IMR-90 (cell line): Measurements from ENCODE around the gene HEY2. TPM values are rescaled to one million over a fixed set of nuclear protein-coding genes. Genes with fewer than 3 reads are reported as not detected.

ENCODE experiments used
- ATAC-seq: fragments of 200-7000 bp; cut with Tn5 transposase; 2 replicates; pipeline ENCODE4 v1.9.1; 2020; ENCODE audit warnings: low read depth, mild to moderate bottlenecking, moderate library complexity
- BruUV-seq: library from RNA; stranded (reverse); fragments of 400-500 nt; replicated peaks from 2 replicates; lab custom pipeline; 2021; lab: Mats Ljungman, UMichigan
- CTCF ChIA-PET: fragments of 300-600 bp; formaldehyde crosslinking; extraction: SDS; loops from one replicate; lab custom pipeline; 2021; ENCODE audit warnings: antibody characterized with exemption; lab: Yijun Ruan, JAX
- POLR2A ChIA-PET: fragments of 300-600 bp; sonication (Branson Sonifier 250); formaldehyde crosslinking; loops from one replicate; lab custom pipeline; 2022; ENCODE audit warnings: antibody characterized with exemption; ENCODE audit not compliant: unreplicated experiment; lab: Charles Lee
- DNase-seq: peaks from one replicate; pipeline ENCODE4 v3.0.0; 2013
- H2AFZ ChIP-seq: replicated peaks from 2 replicates; pipeline ENCODE3; 2013; ENCODE audit warnings: low read length, mild to moderate bottlenecking; ENCODE audit not compliant: poor library complexity
- H2AK5ac ChIP-seq: 2 replicates; pipeline ENCODE4 v1.6.1; 2013; ENCODE audit warnings: low read depth, low read length, inconsistent platforms
- H2AK9ac ChIP-seq: replicated peaks from 2 replicates; pipeline ENCODE3; 2013; ENCODE audit warnings: mild to moderate bottlenecking, low read depth, low read length, moderate library complexity; ENCODE audit not compliant: poor library complexity
- H2BK120ac ChIP-seq: 2 replicates; pipeline ENCODE4 v1.6.1; 2013; ENCODE audit warnings: low read depth, low read length, inconsistent platforms
- H2BK15ac ChIP-seq: 3 replicates; pipeline ENCODE4 v1.6.1; 2013; ENCODE audit warnings: low read depth, low read length, inconsistent platforms
- H2BK20ac ChIP-seq: 2 replicates; pipeline ENCODE4 v1.6.1; 2013; ENCODE audit warnings: low read depth, mild to moderate bottlenecking, inconsistent platforms, low read length, moderate library complexity
- H2BK5ac ChIP-seq: 2 replicates; pipeline ENCODE4 v1.6.1; 2013; ENCODE audit warnings: mild to moderate bottlenecking, low read depth, low read length, inconsistent platforms; ENCODE audit not compliant: poor library complexity, severe bottlenecking
- H3K14ac ChIP-seq: replicated peaks from 2 replicates; pipeline ENCODE4 v1.6.1; 2013; ENCODE audit warnings: low read depth, low read length, inconsistent platforms
- H3K18ac ChIP-seq: 2 replicates; pipeline ENCODE4 v1.6.1; 2013; ENCODE audit warnings: low read depth, low read length, control low read depth
- H3K23ac ChIP-seq: 2 replicates; pipeline ENCODE4 v1.6.1; 2013; ENCODE audit warnings: low read depth, low read length, inconsistent platforms
- H3K27ac ChIP-seq: 2 replicates; pipeline ENCODE4 v1.5.1; 2013; ENCODE audit warnings: mild to moderate bottlenecking, control low read depth, low read length; ENCODE audit not compliant: insufficient read depth
- H3K27me3 ChIP-seq: 2 replicates; pipeline ENCODE4 v1.6.1; 2013; ENCODE audit warnings: low read length; ENCODE audit not compliant: control insufficient read depth, insufficient read depth
- H3K36me3 ChIP-seq: 2 replicates; pipeline ENCODE4 v1.6.1; 2013; ENCODE audit warnings: low read length, mixed read lengths; ENCODE audit not compliant: control insufficient read depth, insufficient read depth
- H3K4ac ChIP-seq: 2 replicates; pipeline ENCODE4 v1.6.1; 2013; ENCODE audit warnings: low read depth, low read length, inconsistent platforms
- H3K4me1 ChIP-seq: 2 replicates; pipeline ENCODE4 v1.6.1; 2013; ENCODE audit warnings: low read length, mixed read lengths; ENCODE audit not compliant: control insufficient read depth, insufficient read depth
- H3K4me2 ChIP-seq: 2 replicates; pipeline ENCODE4 v1.6.1; 2013; ENCODE audit warnings: low read depth, mild to moderate bottlenecking, control low read depth, low read length, moderate library complexity
- H3K4me3 ChIP-seq: 2 replicates; pipeline ENCODE4 v1.5.1; 2013; ENCODE audit warnings: low read depth, mild to moderate bottlenecking, control low read depth, low read length, moderate library complexity; ENCODE audit not compliant: insufficient read depth
- H3K56ac ChIP-seq: 2 replicates; pipeline ENCODE4 v1.6.1; 2013; ENCODE audit warnings: low read length, inconsistent platforms; ENCODE audit not compliant: insufficient read depth; ENCODE audit errors: extremely low read depth
- H3K79me1 ChIP-seq, 2 experiments: 2 replicates each; pipeline ENCODE4 v1.6.1; 2013; ENCODE audit warnings: low read length in 2 of 2, inconsistent platforms in 1 of 2, low read depth in 1 of 2
- H3K9ac ChIP-seq: 2 replicates; pipeline ENCODE4 v1.6.1; 2013; ENCODE audit warnings: low read depth, low read length, control low read depth
- H3K9me1 ChIP-seq: 2 replicates; pipeline ENCODE4 v1.6.1; 2013; ENCODE audit warnings: low read length, inconsistent platforms; ENCODE audit not compliant: insufficient read depth
- H3K9me3 ChIP-seq: 2 replicates; pipeline ENCODE4 v1.6.1; 2013; ENCODE audit warnings: low read length; ENCODE audit not compliant: control insufficient read depth, insufficient read depth
- H4K20me1 ChIP-seq: 2 replicates; pipeline ENCODE4 v1.6.1; 2013; ENCODE audit warnings: low read length, inconsistent platforms; ENCODE audit not compliant: insufficient read depth
- H4K5ac ChIP-seq: 2 replicates; pipeline ENCODE4 v1.6.1; 2013; ENCODE audit warnings: mild to moderate bottlenecking, low read depth, low read length, control low read depth
- H4K8ac ChIP-seq, 2 experiments: 2 replicates each; pipeline ENCODE4 v1.6.1; 2013; ENCODE audit warnings: low read depth in 2 of 2, low read length in 2 of 2, control low read depth in 1 of 2, inconsistent platforms in 1 of 2
- H4K91ac ChIP-seq: 2 replicates; pipeline ENCODE4 v1.6.1; 2013; ENCODE audit warnings: low read depth, low read length, inconsistent platforms; ENCODE audit not compliant: insufficient read depth
- BHLHE40 ChIP-seq: fragments of 150-350 bp; IDR thresholded peaks from 2 replicates; pipeline ENCODE4 v1.6.1; 2016; ENCODE audit warnings: mild to moderate bottlenecking, low read depth, low read length
- CEBPB ChIP-seq: IDR thresholded peaks from 2 replicates; pipeline ENCODE4 v1.6.1; 2012; ENCODE audit warnings: low read depth, low read length, improper control_type of control experiment
- CHD1 ChIP-seq: IDR thresholded peaks from 2 replicates; pipeline ENCODE4 v1.6.1; 2012; ENCODE audit warnings: low read depth, low read length, improper control_type of control experiment
- CTCF ChIP-seq: conservative IDR thresholded peaks from 2 replicates; pipeline ENCODE4 v1.5.1; 2012; ENCODE audit warnings: mild to moderate bottlenecking, low read depth, low read length, improper control_type of control experiment
- FOS ChIP-seq: fragments of 150-350 bp; IDR thresholded peaks from 2 replicates; pipeline ENCODE4 v1.6.1; 2016; ENCODE audit warnings: low read depth, low read length
- MAFK ChIP-seq: IDR thresholded peaks from 2 replicates; pipeline ENCODE4 v1.6.1; 2012; ENCODE audit warnings: low read depth, low read length, improper control_type of control experiment
- MAZ ChIP-seq: IDR thresholded peaks from 2 replicates; pipeline ENCODE4 v1.6.1; 2012; ENCODE audit warnings: low read depth, mild to moderate bottlenecking, low read length, improper control_type of control experiment, moderate library complexity, borderline replicate concordance
- MXI1 ChIP-seq: IDR thresholded peaks from 2 replicates; pipeline ENCODE4 v1.6.1; 2012; ENCODE audit warnings: low read depth, mild to moderate bottlenecking, low read length, moderate library complexity, borderline replicate concordance
- NFE2L2 ChIP-seq: fragments of 150-350 bp; IDR thresholded peaks from 2 replicates; pipeline ENCODE4 v1.6.1; 2016; ENCODE audit warnings: low read depth, mild to moderate bottlenecking, low read length
- POLR2A ChIP-seq: IDR thresholded peaks from 2 replicates; pipeline ENCODE4 v1.6.1; 2012; ENCODE audit warnings: mild to moderate bottlenecking, low read depth, low read length
- RAD21 ChIP-seq: IDR thresholded peaks from 2 replicates; pipeline ENCODE4 v1.6.1; 2012; ENCODE audit warnings: low read length, improper control_type of control experiment
- RCOR1 ChIP-seq: IDR thresholded peaks from 2 replicates; pipeline ENCODE4 v1.6.1; 2012; ENCODE audit warnings: mild to moderate bottlenecking, low read length, improper control_type of control experiment; ENCODE audit not compliant: insufficient replicate concordance
- RFX5 ChIP-seq: IDR thresholded peaks from 2 replicates; pipeline ENCODE4 v1.8.0; 2012; ENCODE audit warnings: low read depth, mild to moderate bottlenecking, low read length, moderate library complexity
- SMC3 ChIP-seq: fragments of 150-350 bp; IDR thresholded peaks from 2 replicates; pipeline ENCODE4 v1.6.1; 2016; ENCODE audit warnings: low read depth, mild to moderate bottlenecking, antibody characterized with exemption, low read length, moderate library complexity
- WGBS, 2 experiments: methylation state at CpG; one replicate each; pipeline versions ENCODE4 v1.1.5 to v1.1.7; 2013; ENCODE audit warnings: missing lambda C conversion rate in 2 of 2; ENCODE audit not compliant: insufficient read length in 1 of 2; ENCODE audit errors: extremely low coverage in 2 of 2; 5-methylcytosine and 5-hydroxymethylcytosine counted together
- dilution Hi-C: fragments of 300-500 bp; cut with HindIII; formaldehyde crosslinking; loops from one replicate; pipeline ENCODE4 v1.14.3; 2018; ENCODE audit warnings: low sequenced_read_pairs; ENCODE audit not compliant: unreplicated experiment
- in situ Hi-C: fragments of 300-500 bp; cut with MboI; formaldehyde crosslinking; loops from 3 replicates; pipeline ENCODE4 v1.14.3; 2019; ENCODE audit warnings: low sequenced_read_pairs, inconsistent platforms, mixed read lengths
- intact Hi-C: fragments of 100-400 bp; cut with micrococcal nuclease; formaldehyde crosslinking; loops from 2 replicates; pipeline ENCODE4 v1.10.0; 2022
- polyA plus RNA-seq, 3 experiments: library from polyadenylated mRNA; depleted of rRNA; stranded (reverse); fragments of >200 nt; gene quantifications; 2 replicates each; pipeline ENCODE4 v1.2.3, GENCODE V29; 2012; ENCODE audit warnings: low replicate concordance in 1 of 3
- total RNA-seq: library from RNA; depleted of rRNA; stranded (reverse); fragments of >200 nt; gene quantifications from 2 replicates; pipeline ENCODE4 v1.2.3, GENCODE V29; 2012
- TF ChIP-seq, protein P1 (sequence below): fragments of 150-350 bp; IDR thresholded peaks from 2 replicates; pipeline ENCODE4 v1.6.1; 2016; ENCODE audit warnings: low read depth, mild to moderate bottlenecking, low read length, moderate library complexity, borderline replicate concordance
- TF ChIP-seq, protein P2 (sequence below): fragments of 150-350 bp; IDR thresholded peaks from 2 replicates; pipeline ENCODE4 v1.6.1; 2017; ENCODE audit warnings: mild to moderate bottlenecking, antibody characterized with exemption, low read length, low read depth

The HEY2 gene
- total and polyA plus RNA-seq, 2 of the 4 experiments (the other 2 are of a cell fraction) = not detected

DNA sequence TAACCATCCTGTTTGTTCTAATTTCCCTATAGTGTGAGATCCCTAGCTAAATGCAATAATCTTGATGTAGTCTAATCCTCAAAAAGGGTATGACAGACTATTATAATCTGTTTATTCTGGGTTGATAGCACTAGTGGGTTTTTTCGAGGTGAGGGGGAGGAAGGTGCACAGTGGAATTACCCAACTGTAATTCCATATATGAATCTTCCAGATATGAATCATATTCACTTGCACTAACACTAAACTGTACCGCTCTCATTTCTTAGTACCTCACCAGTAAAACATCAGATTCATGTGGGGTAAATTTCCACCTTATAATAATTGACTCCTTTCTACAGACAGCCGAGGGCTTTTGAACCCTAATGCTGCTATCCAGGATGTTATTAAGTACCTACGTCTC lies 57.9 kb downstream of the HEY2 start:
- Histone ChIP-seq H3K36me3 (0 out of 2 replicates have a peak, but pooled peaks cover 1% of the 10 kb centered on the region), H3K23ac (no peak overlapping the region), H2BK5ac (no peak overlapping the region), H3K9me1 (peaks cover 7% of the 10 kb centered on the region), H3K9ac (no peak overlapping the region), H2BK20ac (no peak overlapping the region), H2AK9ac (no peak overlapping the region), H3K27ac (no peak overlapping the region), H3K79me1 (peaks cover 7 to 21% of the 10 kb centered on the region in 2 experiments; a peak in 3 of 4 replicates), H3K4ac (no peak overlapping the region), H3K27me3 (no peaks in the 10 kb centered on the region), H4K5ac (no peak overlapping the region), H2BK120ac (no peak overlapping the region), H3K4me1 (peaks cover 16% of the 10 kb centered on the region), H3K14ac (no peak overlapping the region), H3K4me3 (no peak overlapping the region), H3K4me2 (no peak overlapping the region), H4K8ac (no peak overlapping the region), H2AFZ (no peak overlapping the region), H2AK5ac (no peak overlapping the region), H3K18ac (no peak overlapping the region), H3K56ac (no peak overlapping the region), H2BK15ac (no peak overlapping the region), H3K9me3 (no peaks in the 10 kb centered on the region), H4K91ac (no peak overlapping the region), H4K20me1 (no peaks in the 10 kb centered on the region)
- TF ChIP-seq, protein P1, sequence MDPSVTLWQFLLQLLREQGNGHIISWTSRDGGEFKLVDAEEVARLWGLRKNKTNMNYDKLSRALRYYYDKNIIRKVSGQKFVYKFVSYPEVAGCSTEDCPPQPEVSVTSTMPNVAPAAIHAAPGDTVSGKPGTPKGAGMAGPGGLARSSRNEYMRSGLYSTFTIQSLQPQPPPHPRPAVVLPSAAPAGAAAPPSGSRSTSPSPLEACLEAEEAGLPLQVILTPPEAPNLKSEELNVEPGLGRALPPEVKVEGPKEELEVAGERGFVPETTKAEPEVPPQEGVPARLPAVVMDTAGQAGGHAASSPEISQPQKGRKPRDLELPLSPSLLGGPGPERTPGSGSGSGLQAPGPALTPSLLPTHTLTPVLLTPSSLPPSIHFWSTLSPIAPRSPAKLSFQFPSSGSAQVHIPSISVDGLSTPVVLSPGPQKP = no peak
- TF ChIP-seq RAD21 = no peak
- no peak for TF ChIP-seq CTCF
- TF ChIP-seq RFX5 = no peak
- TF ChIP-seq MAFK = no peak
- no peak for TF ChIP-seq CHD1
- no peak for TF ChIP-seq MXI1
- TF ChIP-seq POLR2A = no peak
- TF ChIP-seq SMC3 = no peak
- TF ChIP-seq CEBPB = no peak
- TF ChIP-seq, protein P2, sequence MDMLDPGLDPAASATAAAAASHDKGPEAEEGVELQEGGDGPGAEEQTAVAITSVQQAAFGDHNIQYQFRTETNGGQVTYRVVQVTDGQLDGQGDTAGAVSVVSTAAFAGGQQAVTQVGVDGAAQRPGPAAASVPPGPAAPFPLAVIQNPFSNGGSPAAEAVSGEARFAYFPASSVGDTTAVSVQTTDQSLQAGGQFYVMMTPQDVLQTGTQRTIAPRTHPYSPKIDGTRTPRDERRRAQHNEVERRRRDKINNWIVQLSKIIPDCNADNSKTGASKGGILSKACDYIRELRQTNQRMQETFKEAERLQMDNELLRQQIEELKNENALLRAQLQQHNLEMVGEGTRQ = no peak
- no peak for TF ChIP-seq RCOR1
- no peak for TF ChIP-seq NFE2L2
- no peak for TF ChIP-seq MAZ
- TF ChIP-seq FOS = no peak
- TF ChIP-seq BHLHE40 = no peak
- dilution Hi-C loops (no loop called here), intact Hi-C loops (no loop called here), in situ Hi-C loops (no loop called here)
- no peak for ATAC-seq
- no CpG with 5 or more reads among the region's 4 CpGs for WGBS, 2 experiments
- POLR2A ChIA-PET = interaction anchor here (0.6 kb wide), 1 partner anchor 149 kb away, joined by 5 read pairs; the partner anchor contains the start of gene HINT3
- CTCF ChIA-PET = interaction anchor here (1.3 kb wide), 1 partner anchor 13 kb away, joined by 4 read pairs; no protein-coding TSS in a partner anchor
- no peak for DNase-seq
- BruUV-seq = no TSS peak
